Stimulated activated CD4-positive, alpha-beta T cell treated with anti-CD3 and anti-CD28 coated beads, Interleukin-4, amount 100 ng/mL, for 1 hour (primary cell): ENCODE data around the gene C4orf50.
"Not testable (repeated sequence)": the region's sequence is repeated elsewhere in the genome, so short reads cannot be mapped to it uniquely, and the experiment has no call there.

Experiments
- DNase-seq: peaks from one replicate; pipeline ENCODE4 v3.0.0-alpha.2; 2020

Gene C4orf50

DNA sequence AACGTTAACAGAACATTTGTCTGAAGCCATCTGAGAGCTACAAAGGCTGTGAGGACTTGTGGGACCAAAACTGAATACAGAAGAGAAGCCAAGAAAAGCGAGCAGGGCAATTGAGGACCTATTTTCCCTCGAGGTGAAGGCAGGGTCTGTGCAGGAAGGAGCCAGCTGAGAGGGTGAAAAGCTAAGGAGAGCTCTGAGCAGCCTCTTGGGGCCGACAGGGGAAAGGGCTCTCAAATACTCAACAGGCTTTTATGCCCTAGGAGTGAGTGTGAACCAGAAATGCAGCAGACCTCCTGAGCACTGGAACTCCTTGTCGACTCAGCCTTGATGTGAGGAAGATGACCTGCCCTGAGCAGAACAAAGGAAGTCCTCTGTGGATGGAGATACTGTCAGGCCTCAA is 54.2 kb downstream of the C4orf50 start:
- DNase-seq: no peak

DNA sequence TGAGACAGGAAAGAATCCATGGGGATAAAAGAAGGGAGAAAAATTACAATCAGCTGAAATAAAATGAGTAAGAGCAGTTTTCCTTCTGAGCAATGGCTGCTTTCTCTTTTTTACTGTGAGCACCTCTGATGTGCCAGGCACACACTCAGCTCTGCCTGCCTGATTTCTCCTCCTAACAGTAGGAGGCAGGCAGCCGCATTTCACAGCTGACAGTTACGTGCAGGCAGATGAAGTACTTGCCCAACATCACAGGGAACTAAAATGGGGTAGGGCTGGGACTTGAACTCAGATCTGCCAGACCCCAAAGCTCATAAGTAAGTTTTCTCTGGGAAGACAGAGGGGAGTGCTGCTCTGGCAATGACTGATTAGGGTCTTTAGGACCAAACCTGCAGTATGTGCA is 54.6 kb downstream of the C4orf50 start:
- DNase-seq: no peak

DNA sequence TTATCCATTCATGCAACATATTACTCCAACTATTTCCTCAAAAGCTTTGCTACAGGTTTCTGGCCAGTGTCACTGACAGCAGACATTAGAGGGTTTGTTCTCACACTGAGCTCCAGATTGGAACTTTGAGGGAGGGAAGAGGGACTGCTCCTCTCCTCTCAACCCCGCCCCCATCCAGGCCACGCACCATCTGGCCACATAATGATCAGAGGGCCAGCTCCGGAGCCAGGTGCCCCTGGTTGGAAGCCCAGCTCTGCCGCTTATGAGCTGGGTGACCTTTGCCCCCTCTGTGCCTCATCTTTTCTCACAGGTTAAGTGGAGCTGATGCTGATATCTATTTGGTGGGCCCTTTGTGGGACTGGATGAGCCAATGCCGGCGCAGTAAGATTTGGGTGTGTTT is 55.8 kb downstream of the C4orf50 start:
- DNase-seq: no peak

DNA sequence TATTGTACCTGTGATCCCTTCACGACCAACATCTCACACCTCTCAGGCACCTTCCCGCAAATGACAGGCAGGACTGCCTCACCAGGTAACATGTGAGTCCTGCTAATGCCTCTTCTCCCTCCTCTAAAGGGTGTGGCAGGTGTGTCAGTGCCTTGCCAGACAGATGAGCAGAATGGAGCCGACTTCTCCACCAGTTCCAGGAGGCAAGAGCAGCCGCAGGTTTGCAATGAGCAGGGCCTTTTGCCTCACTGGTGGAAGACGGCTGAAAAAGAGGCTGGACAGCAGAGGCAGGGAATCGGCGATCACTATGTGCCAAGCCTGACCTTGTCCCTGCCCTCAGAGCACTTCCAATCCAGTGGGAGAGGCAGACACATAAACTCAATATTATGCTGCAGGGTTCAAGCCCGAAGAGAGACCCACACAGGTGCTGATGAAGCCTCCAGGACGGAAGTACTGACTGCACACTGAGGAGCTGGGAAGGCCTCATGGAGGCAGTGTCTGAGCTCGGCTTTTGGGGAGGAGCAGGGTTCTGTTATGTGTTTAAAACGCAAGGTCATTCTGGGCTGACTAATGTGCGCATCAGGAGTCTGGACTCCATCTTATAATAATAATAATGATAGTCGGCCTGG is 57.9 kb downstream of the C4orf50 start:
- no peak for DNase-seq

DNA sequence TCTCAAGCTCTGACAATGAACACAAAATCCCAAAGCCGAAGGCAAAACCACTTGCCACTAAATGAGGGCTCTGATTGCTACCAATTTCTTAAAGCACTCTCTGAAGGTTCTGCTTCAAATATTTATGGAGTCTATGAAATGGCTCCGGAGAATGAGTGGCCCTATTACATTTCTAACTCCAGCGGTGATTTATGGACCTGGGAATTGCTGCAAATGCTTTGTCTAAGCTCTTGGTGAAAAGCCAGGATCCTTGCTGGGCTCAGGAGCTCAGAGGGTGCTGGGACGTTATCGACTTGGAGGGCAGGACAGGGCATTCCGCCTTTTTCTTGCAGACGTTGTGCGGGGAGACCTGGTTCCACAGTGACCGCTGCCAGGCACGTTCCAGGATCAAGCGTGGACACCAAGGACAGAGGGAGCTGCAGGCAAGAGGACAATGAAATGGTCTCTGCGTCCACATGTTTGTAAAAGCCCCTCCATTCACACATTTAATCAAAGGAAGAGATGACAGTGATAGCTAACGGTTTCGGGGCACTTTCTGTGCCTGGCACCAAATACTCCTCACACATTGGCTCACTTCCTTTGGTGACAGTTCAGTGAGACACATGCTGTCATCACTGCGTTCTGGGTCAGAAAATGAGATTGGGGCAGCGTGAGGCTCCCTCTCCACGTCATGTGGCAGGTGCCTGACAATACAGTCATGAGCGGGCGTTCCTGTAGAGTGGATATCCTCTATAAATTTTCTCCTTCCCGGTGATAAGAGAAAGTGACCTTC is 58.8 kb downstream of the C4orf50 start:
- DNase-seq: no peak

DNA sequence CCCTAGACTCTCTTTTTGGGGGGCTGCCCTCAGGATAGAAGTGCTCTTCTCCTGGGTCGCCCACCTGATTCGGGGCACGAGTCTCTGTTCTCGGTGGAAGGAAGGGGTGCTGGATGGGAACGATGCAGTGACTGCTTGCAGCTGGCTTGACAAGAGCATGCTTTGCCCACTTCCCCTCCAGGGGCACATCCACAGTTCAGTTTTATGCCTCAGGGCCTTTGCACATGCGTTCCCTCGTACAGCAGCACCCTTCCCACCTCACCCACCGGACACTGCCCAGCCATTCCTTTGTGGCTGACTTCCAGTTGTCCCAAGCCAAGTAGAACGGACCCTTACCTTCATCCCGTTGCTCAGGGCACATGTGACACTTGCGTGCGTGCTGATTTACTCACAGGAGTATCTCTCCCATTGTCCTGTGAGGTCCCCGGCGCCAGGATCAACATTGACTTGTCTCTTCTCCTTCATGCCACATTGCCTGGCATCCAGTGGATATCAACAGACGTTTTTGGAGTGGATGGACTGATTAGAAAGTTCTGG is 60.0 kb downstream of the C4orf50 start:
- DNase-seq: no peak

DNA sequence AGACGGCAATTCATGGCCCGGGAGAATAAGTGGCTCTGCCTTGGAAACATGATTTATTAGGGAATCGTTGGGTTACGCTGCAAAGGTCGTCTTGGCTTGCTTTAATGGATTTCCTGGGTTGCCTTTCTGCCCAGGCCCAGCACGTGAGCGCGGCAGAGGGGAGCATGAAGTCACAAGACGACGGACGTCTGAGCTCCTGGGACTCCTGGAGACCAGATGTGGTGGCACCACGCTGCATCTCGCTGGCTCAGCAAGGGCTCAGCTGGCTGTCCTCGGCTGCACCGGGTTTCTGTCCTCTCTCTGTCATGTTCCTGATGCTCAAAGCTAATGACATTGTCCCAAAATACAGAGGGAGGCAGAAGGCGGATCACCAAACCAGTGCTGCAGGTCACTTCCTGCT is 61.2 kb downstream of the C4orf50 start:
- no peak for DNase-seq

DNA sequence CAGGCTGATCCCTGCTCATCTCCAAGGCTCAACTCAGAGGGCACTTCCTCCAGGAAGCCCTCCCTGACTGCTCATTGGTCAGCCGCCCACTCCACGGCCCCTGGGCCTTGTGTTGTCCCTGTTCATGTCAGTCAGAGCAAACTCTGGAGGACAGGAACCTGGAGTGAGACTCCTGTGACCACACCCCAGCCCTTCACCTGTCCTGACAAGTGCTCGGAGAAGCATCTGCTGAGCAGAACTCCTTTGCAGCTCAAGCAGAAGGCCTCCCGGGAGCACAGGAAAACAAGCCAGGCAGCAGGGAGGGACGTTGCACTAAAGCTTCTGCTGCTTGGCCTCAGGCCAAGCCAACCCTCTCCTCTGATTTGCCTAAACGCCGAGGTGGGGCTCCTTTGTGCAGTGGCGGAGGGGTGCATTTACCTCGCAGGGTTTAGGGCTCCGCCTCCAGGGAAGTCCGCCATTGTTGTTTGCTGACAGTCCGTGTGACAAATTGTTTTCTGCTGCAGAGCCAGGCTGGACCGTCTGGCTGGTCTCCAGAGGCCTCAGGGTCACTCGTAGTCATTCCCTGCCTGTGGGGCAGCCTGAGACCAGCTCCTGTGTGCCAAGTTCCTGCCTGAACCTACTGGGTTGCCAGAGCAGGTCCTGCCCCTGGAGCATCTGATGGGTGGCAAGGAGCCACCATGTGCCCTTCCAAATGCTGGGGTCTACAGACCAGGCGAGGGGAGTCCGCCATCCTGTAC is 61.8 kb downstream of the C4orf50 start:
- DNase-seq: no peak

DNA sequence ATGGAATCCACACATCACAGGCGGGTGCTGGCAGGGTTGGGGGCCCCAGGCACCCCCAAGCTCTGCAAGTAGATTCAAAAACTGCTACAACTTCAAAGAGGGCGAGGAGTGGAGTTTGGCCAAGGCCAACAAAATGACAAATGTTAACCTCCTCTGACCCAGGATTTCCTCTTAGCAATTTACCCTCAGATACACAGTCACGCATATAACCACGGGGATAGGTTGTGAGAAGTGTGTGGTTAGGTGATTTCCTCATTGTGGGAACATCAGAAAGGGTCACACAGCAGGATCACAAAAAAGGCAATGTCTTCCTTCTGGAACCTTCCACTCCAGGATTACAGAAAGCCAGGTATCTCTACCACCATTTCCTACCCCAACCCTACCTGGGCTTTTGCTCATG is 62.4 kb downstream of the C4orf50 start:
- no peak for DNase-seq

DNA sequence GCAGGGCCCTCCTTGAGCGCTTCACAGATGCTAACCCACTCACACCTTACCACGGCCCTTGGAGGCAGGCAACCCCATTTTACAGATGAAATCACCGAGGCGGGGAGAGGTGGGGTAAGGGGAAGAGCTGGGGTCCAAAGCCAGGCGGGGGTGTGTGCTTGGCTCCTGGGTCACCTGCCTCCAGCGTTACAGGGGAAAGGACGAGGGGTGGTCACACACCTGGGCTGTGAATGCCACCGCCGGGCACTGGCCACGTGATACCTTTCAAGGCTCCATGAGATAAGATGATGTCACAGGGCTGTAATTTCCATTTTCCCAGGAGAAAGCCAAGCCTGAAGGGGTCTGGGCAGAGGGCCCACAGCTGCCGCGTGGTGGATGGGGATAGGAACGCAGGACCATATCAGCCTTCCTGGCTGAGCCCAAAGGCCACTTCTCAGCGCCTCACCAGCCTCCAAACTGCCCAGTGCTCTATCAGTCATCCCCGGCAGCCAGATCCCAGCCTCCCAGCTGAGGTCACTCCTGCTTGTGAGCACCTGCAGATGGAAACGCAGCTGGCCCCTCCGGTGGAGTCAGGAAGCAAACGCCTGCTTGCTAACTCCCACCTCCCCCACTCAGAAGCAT is 62.9 kb downstream of the C4orf50 start:
- DNase-seq: no peak

DNA sequence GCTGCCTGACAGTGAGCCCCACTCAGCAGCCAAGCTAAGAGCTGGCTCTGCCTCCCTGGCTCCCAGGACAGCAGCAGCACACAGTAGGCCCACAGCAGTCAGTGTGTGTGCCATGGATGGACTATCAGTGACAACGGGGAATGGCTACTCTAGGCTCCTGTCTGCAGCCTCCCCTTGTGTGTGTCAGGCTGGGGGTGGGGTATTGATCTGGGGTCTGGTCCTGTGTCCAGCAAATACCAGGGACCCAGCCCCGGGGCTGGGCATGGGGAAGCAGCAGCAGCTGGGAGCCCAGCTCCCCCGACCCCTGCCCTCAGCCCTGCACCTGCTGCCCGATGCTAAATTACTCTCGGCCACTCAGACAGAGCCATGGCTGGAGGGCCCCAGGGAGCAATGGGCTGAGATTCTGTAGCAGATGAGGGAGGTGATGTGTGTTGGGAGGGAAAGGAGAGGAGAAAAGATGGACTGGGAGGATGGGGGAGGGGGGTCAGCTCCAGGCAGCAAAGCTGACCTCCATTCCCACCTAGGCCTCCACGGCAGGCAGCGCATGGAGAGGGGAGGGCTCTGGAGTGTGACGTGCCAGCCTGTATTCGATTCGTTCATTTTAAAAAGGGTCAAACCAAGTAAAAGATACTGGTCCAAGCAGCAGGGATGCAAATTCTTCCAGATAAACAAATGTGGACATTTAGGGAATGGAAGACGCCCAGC is 64.0 kb downstream of the C4orf50 start:
- no peak for DNase-seq

DNA sequence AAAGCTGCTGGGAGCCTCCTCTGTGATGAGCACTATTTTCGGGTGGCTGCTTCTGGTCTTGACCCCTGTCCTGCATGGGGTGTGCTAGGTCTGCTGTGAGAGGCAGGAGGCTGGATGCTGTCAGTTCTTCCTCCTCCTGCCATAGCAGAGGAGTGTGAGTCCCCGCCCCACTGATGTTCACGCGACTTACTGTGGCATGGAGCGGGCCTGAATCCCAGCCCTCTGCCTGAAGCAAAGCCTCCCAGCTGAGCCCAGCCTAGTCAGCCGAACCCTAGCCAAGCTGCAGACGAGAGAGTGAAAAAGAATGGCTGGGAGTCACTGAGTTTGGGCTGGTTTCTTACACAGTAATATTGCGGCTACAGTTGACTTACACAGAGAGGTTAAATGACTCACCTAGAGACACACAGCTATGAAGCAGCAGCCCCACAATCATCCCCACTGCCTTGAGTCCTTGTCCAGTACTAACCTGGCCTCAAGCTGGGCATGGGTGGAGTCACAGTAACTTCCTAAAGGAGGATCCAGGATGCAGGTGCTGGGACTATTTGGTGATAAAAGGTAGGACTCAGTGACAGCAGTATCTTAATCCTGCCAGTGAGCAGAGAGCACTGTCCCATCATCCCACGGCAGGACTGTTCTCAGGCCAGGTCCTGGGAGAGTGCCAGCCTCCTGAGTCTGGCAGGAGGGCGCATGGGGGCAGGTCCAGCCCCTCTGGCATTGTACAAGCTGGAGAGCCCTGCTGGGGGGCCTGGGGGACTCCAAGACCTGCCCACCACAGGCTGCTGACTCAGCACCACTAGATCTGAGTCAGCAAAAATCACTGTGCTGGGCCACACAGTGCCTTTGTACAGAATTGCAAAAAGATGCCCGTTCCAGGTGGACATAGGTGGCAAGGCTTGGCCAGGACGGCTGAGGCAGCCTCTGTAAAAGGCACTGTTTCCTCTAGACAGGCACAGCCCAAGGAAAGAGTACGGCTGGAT is 65.0 kb downstream of the C4orf50 start:
- no peak for DNase-seq

DNA sequence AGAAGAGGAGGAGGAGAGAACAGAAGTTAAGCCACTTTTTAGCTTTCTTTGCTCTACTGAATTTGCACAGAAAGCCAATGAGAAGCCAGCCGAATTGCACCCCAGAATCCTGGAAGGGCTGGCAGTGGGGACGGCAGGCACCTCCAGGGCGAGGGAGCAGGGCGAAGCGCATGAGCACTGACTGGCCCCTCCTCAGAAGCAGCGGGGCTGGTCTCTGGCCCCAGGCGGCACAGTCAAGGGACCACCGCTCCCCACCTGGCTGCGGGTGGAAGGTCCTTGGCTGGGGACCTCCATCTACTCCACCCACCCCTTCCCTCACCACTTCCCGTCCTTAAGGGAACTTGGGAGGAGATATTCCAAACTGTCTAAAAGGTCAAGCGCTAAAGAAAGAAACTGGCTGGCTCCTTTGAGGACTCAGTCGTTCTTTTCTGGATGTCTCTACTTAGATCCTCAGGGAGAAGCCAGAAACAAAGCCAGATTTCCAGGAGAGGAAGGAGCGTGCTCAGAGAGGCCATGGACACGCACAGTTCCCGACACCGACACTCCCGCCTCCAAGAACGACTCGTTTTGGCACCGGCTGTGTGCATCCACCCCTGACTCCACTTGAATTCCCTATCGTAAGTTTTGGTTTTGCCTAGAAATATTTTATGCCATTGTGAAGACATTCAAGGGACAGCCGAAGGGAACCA is 65.8 kb downstream of the C4orf50 start:
- no peak for DNase-seq

DNA sequence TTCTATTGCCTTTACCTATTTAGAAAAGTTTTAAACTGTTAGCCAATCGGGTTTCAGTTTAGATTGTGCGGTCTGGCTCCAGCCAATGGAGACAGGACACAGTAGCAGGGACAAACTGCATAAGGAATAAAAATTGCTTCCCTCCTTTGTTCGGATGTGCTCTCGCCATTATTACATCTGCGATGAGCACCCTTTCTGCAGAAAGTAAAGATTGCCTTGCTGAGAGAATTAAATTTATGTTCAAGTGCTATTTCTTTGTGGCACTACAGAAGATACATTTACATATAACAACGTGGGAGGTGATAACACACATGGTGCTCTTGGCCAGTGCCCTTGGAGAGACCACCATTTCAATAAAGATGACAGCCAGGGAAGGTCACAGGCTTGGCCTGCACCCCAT is 71.6 kb downstream of the C4orf50 start:
- DNase-seq: not testable (repeated sequence)

DNA sequence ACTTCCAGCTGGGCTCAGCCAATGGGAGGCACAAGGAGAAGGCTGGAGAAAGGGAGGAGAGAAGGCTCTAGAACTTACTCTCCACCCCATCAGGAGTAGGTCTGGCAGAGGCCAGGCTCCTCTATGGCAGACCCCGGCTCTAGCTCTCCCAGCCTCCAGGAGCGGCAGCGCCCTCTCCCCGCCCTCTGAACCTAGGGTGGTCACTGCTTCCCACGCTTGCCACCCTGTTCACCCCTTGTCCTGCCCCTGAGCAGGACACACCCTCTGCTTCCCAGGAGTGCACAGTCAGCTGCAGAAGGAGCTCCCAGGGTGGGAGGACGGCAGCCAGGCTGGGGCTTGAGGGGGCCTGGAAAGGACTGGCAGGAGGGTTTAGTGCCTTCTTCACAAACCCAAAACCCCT is 72.3 kb downstream of the C4orf50 start:
- no peak for DNase-seq

DNA sequence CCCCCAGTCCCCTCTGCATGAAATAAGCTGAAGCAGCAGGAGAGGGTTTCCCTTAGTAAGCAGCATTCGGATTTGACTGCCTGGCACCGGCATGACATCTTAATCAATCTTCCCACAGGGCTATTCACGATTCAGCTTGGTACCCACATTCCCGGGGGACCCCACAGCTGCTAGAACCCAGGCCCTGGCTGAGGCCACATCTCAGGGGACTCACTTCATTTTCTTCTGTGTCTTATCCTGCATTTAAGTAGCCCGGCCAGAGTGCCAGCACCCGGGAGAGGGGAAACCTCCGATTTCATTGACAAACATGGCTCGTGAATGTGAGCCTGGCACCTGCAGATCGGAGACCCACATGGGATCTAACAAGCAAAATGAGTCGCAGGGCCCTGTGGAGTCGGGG is 73.1 kb downstream of the C4orf50 start:
- DNase-seq: no peak

DNA sequence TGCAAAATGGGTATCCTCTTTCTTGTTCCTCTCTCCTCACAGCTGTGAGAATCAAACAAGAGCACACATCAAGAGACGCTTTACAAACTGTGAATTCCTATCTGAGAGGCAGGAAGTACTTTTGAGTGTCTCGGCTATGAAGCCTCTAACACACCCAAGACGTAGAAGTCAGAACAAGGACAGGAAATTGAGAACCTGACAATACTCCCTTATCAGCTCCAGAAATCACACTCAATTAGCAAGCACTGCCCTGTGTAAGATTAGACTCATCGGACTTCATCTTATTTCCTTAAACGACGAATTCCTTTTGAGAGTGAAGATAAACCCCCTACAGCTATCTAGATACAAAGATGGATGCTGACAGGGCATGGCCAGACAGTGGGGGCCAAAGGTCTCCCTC is 74.7 kb downstream of the C4orf50 start:
- DNase-seq: no peak

DNA sequence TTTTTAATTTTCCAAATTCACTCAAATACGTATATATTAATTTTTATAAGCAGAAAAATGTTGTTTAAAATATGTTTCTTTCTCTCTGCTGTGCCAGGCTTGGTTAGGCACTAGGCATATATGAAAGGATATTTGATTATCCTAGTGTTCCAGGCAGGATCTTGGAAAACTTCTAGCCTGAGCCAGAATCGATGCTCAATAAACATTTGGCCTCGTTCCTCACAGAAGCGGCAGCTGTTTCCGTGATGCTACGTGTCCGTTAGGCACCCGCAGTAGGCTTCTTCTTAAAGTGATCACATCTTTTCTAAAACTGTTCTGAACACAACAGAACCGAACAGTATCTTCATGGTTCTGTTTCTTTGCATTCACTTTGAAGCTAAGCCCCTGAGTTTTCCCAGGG is 75.3 kb downstream of the C4orf50 start:
- no peak for DNase-seq

DNA sequence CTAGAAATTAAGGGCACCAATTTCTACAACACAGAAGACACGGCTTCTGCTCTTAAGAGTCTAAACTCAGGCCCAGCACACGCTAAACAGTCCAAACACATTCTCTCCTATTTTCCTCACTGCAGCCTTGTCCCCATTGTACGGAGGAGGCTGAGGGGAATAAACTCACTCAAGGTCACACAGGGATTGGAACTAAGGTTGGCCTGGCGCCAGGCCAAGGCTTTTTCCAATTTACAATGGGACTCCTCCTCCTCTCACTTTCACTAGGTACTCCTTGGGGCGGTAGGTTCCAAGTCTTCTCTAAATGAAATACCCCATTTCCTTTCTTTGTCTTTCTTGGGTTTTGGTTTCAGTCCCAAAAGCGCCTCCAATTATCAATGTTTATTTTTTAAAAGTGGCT is 76.6 kb downstream of the C4orf50 start:
- no peak for DNase-seq

DNA sequence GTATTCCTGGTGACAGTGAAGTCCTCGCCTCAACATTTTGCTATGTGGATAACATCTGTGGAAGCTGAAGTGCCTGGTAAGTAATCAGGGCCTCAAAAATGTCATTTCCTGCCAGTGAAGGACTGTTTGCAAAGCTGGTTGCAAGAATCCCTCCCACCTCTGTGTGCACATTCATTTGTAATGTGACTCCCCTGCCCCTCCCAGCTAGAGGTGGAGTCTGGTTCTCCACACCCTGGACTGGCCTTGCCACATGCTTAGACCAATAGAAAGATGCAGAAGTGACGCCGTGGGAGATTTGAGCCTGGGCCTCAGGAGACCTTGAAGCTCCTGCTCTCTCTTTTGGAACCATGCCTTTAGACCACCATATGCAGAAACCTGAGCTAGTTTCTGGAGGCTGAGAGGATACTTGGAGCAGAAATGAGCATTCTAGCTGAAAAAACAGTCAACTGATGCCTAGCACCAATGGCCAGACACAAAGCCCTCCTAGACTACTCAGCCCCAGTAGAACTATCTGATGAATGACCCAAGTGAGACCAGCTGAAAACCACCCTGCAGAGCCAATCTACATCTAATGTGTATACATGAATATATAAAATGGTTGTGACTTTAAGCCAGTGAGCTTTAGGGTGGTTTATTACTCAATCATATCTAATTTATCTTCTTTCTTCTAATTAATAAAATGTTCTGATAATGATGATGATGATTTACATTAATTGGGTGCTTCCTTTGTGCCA is 77.6 kb downstream of the C4orf50 start:
- DNase-seq: no peak
